Liver (tissue), 3 donors: ENCODE measurements around the gene ACTR1A.

Source experiments
- ATF3 ChIP-seq: IDR thresholded peaks from 2 replicates; pipeline ENCODE4 v1.6.1; 2016; ENCODE audit warnings: antibody characterized with exemption
- CTCF ChIP-seq: fragments of 150-350 bp; IDR thresholded peaks from 2 replicates; pipeline ENCODE4 v1.5.1; 2017; ENCODE audit warnings: improper control_type of control experiment, low read depth, low read length; ENCODE audit not compliant: missing input control
- EGR1 ChIP-seq, 2 donors: IDR thresholded peaks; 2 replicates each; pipeline ENCODE4 v1.6.1; 2016 to 2018; ENCODE audit warnings: antibody characterized with exemption in 2 of 2, low read depth in 2 of 2
- FOXA1 ChIP-seq: IDR thresholded peaks from 2 replicates; pipeline ENCODE4 v1.6.1; 2016; ENCODE audit warnings: antibody characterized with exemption
- FOXA2 ChIP-seq: IDR thresholded peaks from 2 replicates; pipeline ENCODE4 v1.6.1; 2016; ENCODE audit warnings: antibody characterized with exemption
- GABPA ChIP-seq, 2 donors: IDR thresholded peaks in 1 of 2; conservative IDR thresholded peaks in 1 of 2; 2 replicates each; pipeline ENCODE4 v1.6.1; 2016; ENCODE audit warnings: antibody characterized with exemption in 2 of 2, mild to moderate bottlenecking in 1 of 2, moderate library complexity in 1 of 2
- JUND ChIP-seq, 2 donors: IDR thresholded peaks; 2 replicates each; pipeline ENCODE4 v1.6.1; 2016; ENCODE audit warnings: antibody characterized with exemption in 2 of 2
- MAX ChIP-seq: IDR thresholded peaks from 2 replicates; pipeline ENCODE4 v1.6.1; 2016; ENCODE audit warnings: antibody characterized with exemption
- RAD21 ChIP-seq, 2 donors: IDR thresholded peaks; 2 replicates each; pipeline ENCODE4 v1.6.1; 2016; ENCODE audit warnings: antibody characterized with exemption in 2 of 2, mild to moderate bottlenecking in 2 of 2
- SP1 ChIP-seq: IDR thresholded peaks from 2 replicates; pipeline ENCODE4 v1.6.1; 2018; ENCODE audit warnings: antibody characterized with exemption, mild to moderate bottlenecking
- TAF1 ChIP-seq: conservative IDR thresholded peaks from 2 replicates; pipeline ENCODE4 v1.6.1; 2016; ENCODE audit warnings: antibody characterized with exemption, mild to moderate bottlenecking
- YY1 ChIP-seq: IDR thresholded peaks from 2 replicates; pipeline ENCODE4 v1.6.1; 2016; ENCODE audit warnings: antibody characterized with exemption, mild to moderate bottlenecking
- TF ChIP-seq, protein P1 (sequence below): IDR thresholded peaks from 2 replicates; pipeline ENCODE4 v1.6.1; 2016; ENCODE audit warnings: antibody characterized with exemption, mild to moderate bottlenecking
- TF ChIP-seq, protein P2 (sequence below): IDR thresholded peaks from 2 replicates; pipeline ENCODE4 v1.6.1; 2016; ENCODE audit warnings: antibody characterized with exemption
- donor health status: healthy.
- donor health status: healthy.

- TF ChIP-seq CTCF (no peak), TAF1 (no peak), JUND (IDR thresholded peaks at IDR 0.05) (no peak), ATF3 (no peak), YY1 (no peak), RAD21 (IDR thresholded peaks at IDR 0.05) (no peak), GABPA (IDR thresholded peaks at IDR 0.05 in 1 of 2, conservative IDR thresholded peaks at IDR 0.05 in 1 of 2) (no peak), FOXA1 (no peak), SP1 (no peak), EGR1 (IDR thresholded peaks at IDR 0.05; ENCODE audit: low read depth in 2 of 2) (no peak), MAX (no peak), FOXA2 (no peak)
- TF ChIP-seq, protein P1, sequence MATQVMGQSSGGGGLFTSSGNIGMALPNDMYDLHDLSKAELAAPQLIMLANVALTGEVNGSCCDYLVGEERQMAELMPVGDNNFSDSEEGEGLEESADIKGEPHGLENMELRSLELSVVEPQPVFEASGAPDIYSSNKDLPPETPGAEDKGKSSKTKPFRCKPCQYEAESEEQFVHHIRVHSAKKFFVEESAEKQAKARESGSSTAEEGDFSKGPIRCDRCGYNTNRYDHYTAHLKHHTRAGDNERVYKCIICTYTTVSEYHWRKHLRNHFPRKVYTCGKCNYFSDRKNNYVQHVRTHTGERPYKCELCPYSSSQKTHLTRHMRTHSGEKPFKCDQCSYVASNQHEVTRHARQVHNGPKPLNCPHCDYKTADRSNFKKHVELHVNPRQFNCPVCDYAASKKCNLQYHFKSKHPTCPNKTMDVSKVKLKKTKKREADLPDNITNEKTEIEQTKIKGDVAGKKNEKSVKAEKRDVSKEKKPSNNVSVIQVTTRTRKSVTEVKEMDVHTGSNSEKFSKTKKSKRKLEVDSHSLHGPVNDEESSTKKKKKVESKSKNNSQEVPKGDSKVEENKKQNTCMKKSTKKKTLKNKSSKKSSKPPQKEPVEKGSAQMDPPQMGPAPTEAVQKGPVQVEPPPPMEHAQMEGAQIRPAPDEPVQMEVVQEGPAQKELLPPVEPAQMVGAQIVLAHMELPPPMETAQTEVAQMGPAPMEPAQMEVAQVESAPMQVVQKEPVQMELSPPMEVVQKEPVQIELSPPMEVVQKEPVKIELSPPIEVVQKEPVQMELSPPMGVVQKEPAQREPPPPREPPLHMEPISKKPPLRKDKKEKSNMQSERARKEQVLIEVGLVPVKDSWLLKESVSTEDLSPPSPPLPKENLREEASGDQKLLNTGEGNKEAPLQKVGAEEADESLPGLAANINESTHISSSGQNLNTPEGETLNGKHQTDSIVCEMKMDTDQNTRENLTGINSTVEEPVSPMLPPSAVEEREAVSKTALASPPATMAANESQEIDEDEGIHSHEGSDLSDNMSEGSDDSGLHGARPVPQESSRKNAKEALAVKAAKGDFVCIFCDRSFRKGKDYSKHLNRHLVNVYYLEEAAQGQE: no peak
- TF ChIP-seq, protein P2, sequence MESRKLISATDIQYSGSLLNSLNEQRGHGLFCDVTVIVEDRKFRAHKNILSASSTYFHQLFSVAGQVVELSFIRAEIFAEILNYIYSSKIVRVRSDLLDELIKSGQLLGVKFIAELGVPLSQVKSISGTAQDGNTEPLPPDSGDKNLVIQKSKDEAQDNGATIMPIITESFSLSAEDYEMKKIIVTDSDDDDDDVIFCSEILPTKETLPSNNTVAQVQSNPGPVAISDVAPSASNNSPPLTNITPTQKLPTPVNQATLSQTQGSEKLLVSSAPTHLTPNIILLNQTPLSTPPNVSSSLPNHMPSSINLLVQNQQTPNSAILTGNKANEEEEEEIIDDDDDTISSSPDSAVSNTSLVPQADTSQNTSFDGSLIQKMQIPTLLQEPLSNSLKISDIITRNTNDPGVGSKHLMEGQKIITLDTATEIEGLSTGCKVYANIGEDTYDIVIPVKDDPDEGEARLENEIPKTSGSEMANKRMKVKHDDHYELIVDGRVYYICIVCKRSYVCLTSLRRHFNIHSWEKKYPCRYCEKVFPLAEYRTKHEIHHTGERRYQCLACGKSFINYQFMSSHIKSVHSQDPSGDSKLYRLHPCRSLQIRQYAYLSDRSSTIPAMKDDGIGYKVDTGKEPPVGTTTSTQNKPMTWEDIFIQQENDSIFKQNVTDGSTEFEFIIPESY: no peak
Observed at GRCh38 chr10:102467318-102467717, 35.2 kb downstream of the ACTR1A start.
